Muscle layer of duodenum (tissue), 2 donors: ENCODE measurements around the gene AFF3.
"Not testable (repeated sequence)": the region's sequence is repeated elsewhere in the genome, so short reads cannot be mapped to it uniquely, and the experiment has no call there.

Experiments used
- H3K27ac ChIP-seq: one replicate; pipeline ENCODE4 v1.7.0; 2013; ENCODE audit warnings: mild to moderate bottlenecking, low read length
- H3K27me3 ChIP-seq: one replicate; pipeline ENCODE4 v1.7.0; 2013; ENCODE audit warnings: low read depth, mild to moderate bottlenecking, control low read depth, low read length
- H3K36me3 ChIP-seq, 2 donors: one replicate each; pipeline ENCODE4 v1.7.0; 2013; ENCODE audit warnings: low read length in 2 of 2, control low read depth in 1 of 2, mild to moderate bottlenecking in 1 of 2; ENCODE audit not compliant: insufficient read depth in 2 of 2, control insufficient read depth in 1 of 2
- H3K4me1 ChIP-seq, 2 donors: one replicate each; pipeline ENCODE4 v1.7.0; 2013; ENCODE audit warnings: low read length in 2 of 2, mild to moderate bottlenecking in 2 of 2, control low read depth in 1 of 2, moderate library complexity in 1 of 2; ENCODE audit not compliant: insufficient read depth in 2 of 2, control insufficient read depth in 1 of 2
- H3K4me3 ChIP-seq, 2 donors: one replicate each; pipeline ENCODE4 v1.7.0; 2013; ENCODE audit warnings: low read length in 2 of 2, low read depth in 1 of 2, mild to moderate bottlenecking in 1 of 2
- H3K9me3 ChIP-seq, 2 donors: one replicate each; pipeline ENCODE4 v1.7.0; 2013; ENCODE audit warnings: low read length in 2 of 2, control low read depth in 1 of 2, mild to moderate bottlenecking in 1 of 2; ENCODE audit not compliant: control insufficient read depth in 1 of 2
- donor health status: healthy.

The AFF3 gene

DNA sequence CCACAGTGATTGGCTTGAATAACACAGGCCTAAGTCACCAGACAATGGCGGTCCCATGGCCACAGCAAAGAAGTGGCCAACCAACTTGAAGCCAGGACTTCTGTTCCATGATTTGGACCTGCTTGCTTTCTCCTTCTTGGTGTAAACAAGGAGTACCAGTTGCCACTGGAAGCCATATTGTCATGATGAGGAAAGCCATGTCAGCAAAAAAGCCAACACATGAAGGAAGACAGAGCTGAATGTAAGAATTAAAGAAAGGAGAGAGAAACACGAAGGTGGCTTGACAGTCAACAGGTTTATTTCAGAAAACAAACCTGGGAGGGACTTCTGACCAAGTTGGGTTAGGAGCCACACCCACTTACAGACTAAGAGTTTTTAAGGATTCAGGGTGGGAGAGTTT is 620.2 kb downstream of the AFF3 start:
- Histone ChIP-seq H3K27ac (no peak overlapping the region), H3K4me1 (no peaks in the 10 kb centered on the region), H3K36me3 (no peaks in the 10 kb centered on the region), H3K27me3 (no peaks in the 10 kb centered on the region), H3K9me3 (no peaks in the 10 kb centered on the region), H3K4me3 (no peak overlapping the region)

DNA sequence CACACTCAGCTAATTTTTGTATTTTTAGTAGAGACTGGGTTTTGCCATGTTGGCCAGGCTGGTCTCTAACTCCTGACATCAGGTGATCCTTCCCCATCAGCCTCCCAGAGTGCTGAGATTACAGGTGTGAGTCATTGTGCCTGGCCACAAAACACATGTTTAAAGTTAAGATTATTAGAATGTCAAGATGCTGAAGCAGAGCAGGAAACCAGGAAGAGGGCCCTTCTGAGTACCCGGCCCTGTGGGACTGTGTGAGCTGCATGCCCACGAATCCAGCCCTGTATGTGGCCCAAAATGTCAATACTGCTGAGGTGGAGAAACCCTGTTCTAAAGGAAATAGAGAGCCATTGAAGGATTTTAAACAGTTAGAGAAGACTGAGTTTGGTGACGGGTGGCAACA is 621.6 kb downstream of the AFF3 start:
- Histone ChIP-seq H3K9me3 (no peaks in the 10 kb centered on the region), H3K36me3 (no peaks in the 10 kb centered on the region), H3K27ac (no peak overlapping the region), H3K27me3 (no peaks in the 10 kb centered on the region), H3K4me3 (no peak overlapping the region), H3K4me1 (no peaks in the 10 kb centered on the region)

- no peaks in the 10 kb centered on the region for H3K36me3 ChIP-seq
- no peak overlapping the region for H3K4me3 ChIP-seq
- no peaks in the 10 kb centered on the region for H3K27me3 ChIP-seq
- H3K27ac ChIP-seq: no peak overlapping the region
- H3K9me3 ChIP-seq: no peaks in the 10 kb centered on the region
- H3K4me1 ChIP-seq: no peaks in the 10 kb centered on the region
Measured at GRCh38 chr2:99520195-99520594, 622.2 kb downstream of the AFF3 start.

GRCh38 chr2:99514357-99514756 is 628.0 kb downstream of the AFF3 start:
- Histone ChIP-seq H3K4me1 (peaks cover 0 to 16% of the 10 kb centered on the region in 2 donors), H3K27me3 (no peaks in the 10 kb centered on the region), H3K4me3 (no peak overlapping the region), H3K9me3 (no peaks in the 10 kb centered on the region), H3K27ac (no peak overlapping the region), H3K36me3 (no peaks in the 10 kb centered on the region)

- Histone ChIP-seq H3K27ac (no peak overlapping the region), H3K4me3 (no peak overlapping the region), H3K27me3 (no peaks in the 10 kb centered on the region)
Measured at GRCh38 chr2:99512181-99512591, 630.2 kb downstream of the AFF3 start.

DNA sequence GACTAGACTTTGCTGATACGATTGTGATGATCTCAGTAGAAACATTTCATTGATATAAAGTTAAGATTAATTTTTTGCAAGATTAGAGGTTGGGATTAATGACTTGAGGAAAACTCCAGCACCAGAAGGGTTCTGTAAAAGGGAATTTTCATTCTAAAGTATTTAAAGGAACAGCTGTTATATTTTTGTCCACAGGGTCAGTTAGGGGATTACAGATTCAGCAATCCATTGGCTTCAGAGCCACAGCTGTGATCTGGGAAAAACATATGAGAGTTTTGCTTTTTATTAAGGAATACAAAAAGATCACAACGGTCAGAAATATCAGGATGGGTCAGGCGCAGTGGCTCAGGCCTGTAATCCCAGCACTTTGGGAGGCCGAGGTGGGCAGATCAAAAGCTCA is 633.0 kb downstream of the AFF3 start:
- Histone ChIP-seq H3K27me3 (no peaks in the 10 kb centered on the region), H3K36me3 (no peaks in the 10 kb centered on the region), H3K4me3 (no peak overlapping the region), H3K9me3 (no peaks in the 10 kb centered on the region), H3K27ac (no peak overlapping the region), H3K4me1 (peaks cover 0 to 16% of the 10 kb centered on the region in 2 donors)

More at GRCh38 chr2:99512181-99512591, 630.2 kb downstream of the AFF3 start:
- Histone ChIP-seq H3K36me3 (no peaks in the 10 kb centered on the region), H3K9me3 (no peaks in the 10 kb centered on the region), H3K4me1 (peaks cover 0 to 16% of the 10 kb centered on the region in 2 donors)

GRCh38 chr2:99507937-99508818 is 634.2 kb downstream of the AFF3 start:
- Histone ChIP-seq H3K36me3 (no peaks in the 10 kb centered on the region), H3K27ac (no peak overlapping the region), H3K4me3 (no peak overlapping the region), H3K4me1 (peaks cover 0 to 15% of the 10 kb centered on the region in 2 donors), H3K27me3 (no peaks in the 10 kb centered on the region), H3K9me3 (no peaks in the 10 kb centered on the region)

DNA sequence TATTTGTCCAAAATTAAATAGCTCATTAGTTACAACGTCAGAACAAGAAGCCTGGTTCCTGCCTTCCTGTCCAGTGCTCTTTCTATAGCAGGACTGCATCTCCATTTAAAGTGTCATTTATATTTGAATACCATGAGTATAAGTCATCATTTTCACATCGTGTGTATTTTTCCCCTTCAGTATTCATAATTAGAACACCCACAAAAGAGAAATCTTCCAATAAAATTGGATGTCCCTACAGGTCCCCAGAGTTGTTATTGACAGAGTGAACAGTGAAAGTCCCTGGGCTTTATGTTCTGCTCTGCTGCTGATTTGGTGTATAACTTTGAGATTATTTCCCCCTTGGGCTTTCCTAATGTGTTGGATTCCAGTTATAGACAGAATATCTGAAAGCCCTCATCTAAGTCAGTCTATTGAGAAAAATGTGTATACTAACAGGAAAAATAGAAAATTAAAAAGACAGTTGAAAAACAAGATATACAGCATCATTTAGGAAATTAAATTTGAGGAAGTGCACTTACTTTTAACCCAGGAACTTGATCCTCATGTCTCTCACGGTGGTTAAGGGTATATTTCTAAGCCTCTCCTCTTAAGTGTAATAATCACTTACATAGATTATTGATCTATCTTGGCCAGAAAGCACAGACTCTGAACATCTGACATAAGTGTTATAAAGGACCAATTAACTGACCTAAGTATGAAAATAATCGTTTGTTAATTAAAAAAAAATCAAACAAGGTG is 637.4 kb downstream of the AFF3 start:
- Histone ChIP-seq H3K4me3 (no peak overlapping the region), H3K9me3 (no peaks in the 10 kb centered on the region), H3K36me3 (no peaks in the 10 kb centered on the region), H3K27me3 (no peaks in the 10 kb centered on the region), H3K27ac (no peak overlapping the region), H3K4me1 (no peaks in the 10 kb centered on the region)

- not testable (repeated sequence) for H3K27ac ChIP-seq, H3K9me3 ChIP-seq, H3K4me3 ChIP-seq, H3K27me3 ChIP-seq, H3K4me1 ChIP-seq, H3K36me3 ChIP-seq
Measured at GRCh38 chr2:99503662-99504416, 638.6 kb downstream of the AFF3 start.

DNA sequence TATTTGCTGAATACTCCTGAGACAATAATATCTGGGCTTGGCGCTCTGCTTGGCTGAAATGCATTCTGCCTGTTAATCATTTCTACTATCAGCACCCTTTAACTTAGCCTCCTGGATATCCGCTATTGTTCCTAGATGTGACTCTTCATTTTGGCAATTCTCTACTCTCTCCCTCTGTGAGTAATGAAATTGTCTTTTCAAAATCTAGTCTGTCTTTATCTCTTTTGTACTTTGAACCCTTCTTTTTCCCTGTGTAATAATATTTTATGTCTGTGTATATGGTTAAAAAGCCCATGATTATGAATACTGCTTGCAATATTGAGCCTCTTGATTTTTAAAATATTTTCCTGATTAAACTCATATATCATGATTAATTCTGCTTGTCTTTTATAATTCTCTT is 646.4 kb downstream of the AFF3 start:
- Histone ChIP-seq H3K9me3 (no peaks in the 10 kb centered on the region), H3K27ac (no peak overlapping the region)

More for the DNA sequence above, 646.4 kb downstream of the AFF3 start:
- no peaks in the 10 kb centered on the region for H3K27me3 ChIP-seq
- peaks cover 0 to 2% of the 10 kb centered on the region in 2 donors for H3K4me1 ChIP-seq
- H3K36me3 ChIP-seq: no peaks in the 10 kb centered on the region
- no peak overlapping the region for H3K4me3 ChIP-seq
